HG03039 (cell line): ENCODE data around the gene SSBP3.

Experiments used
- ATAC-seq: cut with Tn5 transposase; IDR thresholded peaks from one replicate; pipeline ENCODE4 v1.9.1; 2021; ENCODE audit warnings: mild to moderate bottlenecking, moderate library complexity; ENCODE audit not compliant: unreplicated experiment

SSBP3 gene

GRCh38 chr1:54273092-54273794 is 133.0 kb downstream of the SSBP3 start:
- ATAC-seq, result no peak

- no peak for ATAC-seq
Observed at GRCh38 chr1:54272772-54273091, 133.5 kb downstream of the SSBP3 start.

- ATAC-seq, result no peak
Observed at GRCh38 chr1:54272134-54272533, 134.1 kb downstream of the SSBP3 start.

GRCh38 chr1:54271341-54271740 is 134.9 kb downstream of the SSBP3 start:
- no peak for ATAC-seq

GRCh38 chr1:54270543-54270942 is 135.7 kb downstream of the SSBP3 start:
- ATAC-seq, result no peak

- no peak for ATAC-seq
Observed at GRCh38 chr1:54268762-54269297, 137.4 kb downstream of the SSBP3 start.

- no peak for ATAC-seq
Observed at GRCh38 chr1:54267815-54268761, 138.1 kb downstream of the SSBP3 start.

GRCh38 chr1:54266908-54267307 is 139.3 kb downstream of the SSBP3 start:
- no peak for ATAC-seq

GRCh38 chr1:54266195-54266594 is 140.0 kb downstream of the SSBP3 start:
- no peak for ATAC-seq

GRCh38 chr1:54265659-54266058 is 140.5 kb downstream of the SSBP3 start:
- ATAC-seq, result no peak

GRCh38 chr1:54265126-54265525 is 141.1 kb downstream of the SSBP3 start:
- ATAC-seq, result no peak

- no peak for ATAC-seq
Observed at GRCh38 chr1:54263601-54264226, 142.5 kb downstream of the SSBP3 start.

GRCh38 chr1:54262244-54262643 is 143.9 kb downstream of the SSBP3 start:
- ATAC-seq, result no peak

GRCh38 chr1:54260810-54261209 is 145.4 kb downstream of the SSBP3 start:
- no peak for ATAC-seq

GRCh38 chr1:54259546-54260140 is 146.6 kb downstream of the SSBP3 start:
- no peak for ATAC-seq

GRCh38 chr1:54257876-54258275 is 148.3 kb downstream of the SSBP3 start:
- ATAC-seq, result no peak

- no peak for ATAC-seq
Observed at GRCh38 chr1:54257346-54257620, 148.9 kb downstream of the SSBP3 start.

GRCh38 chr1:54256522-54257345 is 149.5 kb downstream of the SSBP3 start:
- ATAC-seq, result no peak

- ATAC-seq, result no peak
Observed at GRCh38 chr1:54255026-54255702, 151.0 kb downstream of the SSBP3 start.

GRCh38 chr1:54254055-54254454 is 152.1 kb downstream of the SSBP3 start:
- no peak for ATAC-seq
